GM18907 (cell line): ENCODE measurements around the gene HNRNPL.
"Not testable (repeated sequence)": the region's sequence is repeated elsewhere in the genome, so short reads cannot be mapped to it uniquely, and the experiment has no call there.

Experiments used
- ATAC-seq: cut with Tn5 transposase; IDR thresholded peaks from one replicate; pipeline ENCODE4 v1.9.1; 2021; ENCODE audit warnings: mild to moderate bottlenecking, moderate library complexity; ENCODE audit not compliant: unreplicated experiment

Gene HNRNPL

GRCh38 chr19:38849860-38850435 lies at the start of gene HNRNPL:
TSS of gene HNRNPL (minus strand) at chr19:38849986. CDS start at chr19:38849966, 20 bp downstream.
- peak; percentile 64 for ATAC-seq

DNA sequence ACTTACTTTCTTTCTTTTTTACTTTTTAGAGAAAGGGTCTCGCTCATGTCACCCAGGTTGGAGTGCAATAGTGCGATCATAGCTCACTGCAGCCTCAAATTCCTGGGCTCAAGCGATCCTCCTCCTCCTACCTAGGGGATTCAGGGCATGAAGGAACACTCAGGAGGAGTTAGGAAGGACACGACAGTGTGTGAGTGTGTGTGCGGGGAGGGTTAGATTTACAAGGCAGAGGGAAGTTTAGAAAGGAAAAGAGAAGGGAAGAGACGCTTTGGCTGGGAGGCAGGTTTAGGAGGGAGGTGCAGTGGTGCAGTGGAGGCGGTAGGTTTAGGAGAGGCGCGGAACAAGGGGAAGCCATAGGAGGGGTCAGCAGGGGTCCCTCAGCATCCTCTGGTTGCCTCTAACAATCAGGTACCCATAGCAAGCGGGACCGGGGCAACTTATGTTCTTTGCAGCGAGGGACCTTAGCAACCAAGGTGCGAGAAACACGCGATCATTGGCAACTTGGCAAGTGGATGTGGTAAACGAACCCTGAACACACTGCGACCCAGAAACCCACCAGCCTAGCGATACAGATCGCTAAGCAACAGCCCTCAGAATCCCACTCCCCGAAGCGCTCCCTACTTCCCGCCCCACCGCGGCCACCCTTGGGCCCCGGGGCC lies 49.1 kb upstream of the HNRNPL start:
- no peak for ATAC-seq

DNA sequence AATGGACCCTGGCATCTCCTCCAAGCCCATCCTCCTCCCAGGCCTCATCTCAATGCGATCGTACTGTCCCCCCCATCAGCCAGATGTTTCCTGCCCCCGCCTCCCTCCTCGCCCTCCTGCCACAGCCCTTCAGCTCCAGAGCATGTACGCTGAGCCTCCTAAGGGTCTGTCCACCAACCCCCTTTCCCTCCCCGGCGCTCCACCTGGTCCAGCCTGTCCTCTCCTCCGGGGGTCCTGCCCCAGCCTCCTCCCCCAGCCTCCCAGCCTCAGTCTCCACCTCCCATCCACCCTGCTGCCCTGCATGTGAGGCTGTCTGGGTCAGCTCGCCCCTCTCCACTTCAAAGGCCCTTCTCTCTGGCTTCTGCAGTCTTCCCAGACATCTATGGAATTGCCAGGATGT lies 45.2 kb upstream of the HNRNPL start:
- ATAC-seq, result no peak

- ATAC-seq, result no peak
Measured at GRCh38 chr19:38893341-38893771, 43.6 kb upstream of the HNRNPL start.

GRCh38 chr19:38892841-38893240 lies 43.1 kb upstream of the HNRNPL start:
- no peak for ATAC-seq

DNA sequence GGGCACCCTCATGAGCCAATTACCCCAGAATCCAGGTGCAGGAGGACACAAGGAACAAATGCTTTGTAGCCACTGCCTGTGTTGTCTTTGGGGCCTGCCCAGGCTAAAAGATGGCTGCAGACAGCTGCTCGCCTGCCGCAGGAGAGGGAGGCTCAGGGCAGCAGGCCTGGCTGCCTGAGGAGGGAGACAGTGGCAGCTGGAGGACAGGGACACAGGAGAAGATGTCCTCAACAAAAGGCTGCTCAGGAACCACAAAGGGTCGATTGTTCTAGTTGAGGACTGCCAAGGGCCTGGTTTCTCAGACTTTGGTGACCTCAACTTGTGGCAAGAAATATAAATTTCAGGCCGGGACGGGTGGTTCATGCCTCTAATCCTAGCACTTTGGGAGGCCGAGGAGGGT lies 42.0 kb upstream of the HNRNPL start:
- no peak for ATAC-seq

GRCh38 chr19:38890686-38891085 lies 40.9 kb upstream of the HNRNPL start:
- no peak for ATAC-seq

GRCh38 chr19:38889803-38890202 lies 40.0 kb upstream of the HNRNPL start:
- ATAC-seq, result no peak

DNA sequence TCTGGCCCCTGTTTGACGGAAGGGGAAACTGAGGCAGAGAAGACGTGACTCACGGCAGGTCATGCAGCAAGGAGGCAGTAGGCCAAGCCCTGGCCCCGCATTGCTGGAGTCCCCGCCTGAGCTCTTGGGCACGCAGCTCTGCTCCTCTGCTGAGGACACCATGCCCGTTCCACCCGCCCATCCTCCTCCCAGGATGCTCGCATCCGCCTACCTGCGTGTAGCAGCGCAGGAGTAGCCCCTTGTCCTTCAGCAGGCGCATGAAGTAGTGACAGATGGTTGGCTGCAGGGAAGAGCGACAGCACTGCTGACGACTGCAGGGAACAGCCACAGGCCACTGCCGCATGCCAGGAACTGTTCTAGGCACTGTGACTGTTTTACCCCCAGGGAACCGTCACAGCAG lies 39.1 kb upstream of the HNRNPL start:
- ATAC-seq, result no peak

DNA sequence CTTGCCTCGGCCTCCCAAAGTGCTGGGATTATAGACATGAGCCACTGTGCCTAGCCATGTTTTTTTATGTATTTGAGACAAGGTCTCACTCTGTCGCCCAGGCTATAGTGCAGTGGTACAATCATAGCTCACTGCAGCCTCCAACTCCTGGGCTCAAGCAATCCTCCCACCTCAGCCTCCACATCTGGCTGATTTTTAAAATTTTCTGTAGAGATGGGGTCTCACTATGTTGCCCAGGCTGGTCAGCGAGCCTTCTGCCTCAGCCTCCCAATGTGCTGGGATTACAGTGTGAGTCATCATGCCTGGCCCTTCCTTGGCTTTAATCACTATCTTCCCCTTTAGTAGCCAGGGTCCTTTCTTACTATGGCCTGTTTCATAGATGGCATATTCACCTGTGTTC lies 34.9 kb upstream of the HNRNPL start:
- ATAC-seq, result not testable (repeated sequence)

DNA sequence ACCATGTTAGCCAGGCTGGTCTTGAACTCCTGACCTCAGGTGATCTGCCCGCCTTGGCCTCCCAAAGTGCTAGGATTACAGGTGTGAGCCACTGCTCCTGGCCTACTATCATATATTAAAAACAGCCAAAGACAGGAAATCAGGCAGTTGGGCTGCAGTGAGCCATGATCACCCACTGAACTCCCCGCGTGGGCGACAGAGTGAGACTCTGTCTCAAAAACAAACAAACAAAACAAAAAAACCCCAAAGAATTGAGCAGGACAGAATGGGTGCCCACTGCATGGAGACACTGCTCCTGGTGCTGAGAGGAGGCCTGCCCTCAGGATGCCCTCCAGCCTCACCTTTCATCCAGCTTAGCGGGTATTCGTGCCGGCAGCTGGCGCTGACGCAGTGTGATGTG lies 33.5 kb upstream of the HNRNPL start:
- no peak for ATAC-seq

GRCh38 chr19:38880882-38881609 lies 31.3 kb upstream of the HNRNPL start:
- no peak for ATAC-seq

DNA sequence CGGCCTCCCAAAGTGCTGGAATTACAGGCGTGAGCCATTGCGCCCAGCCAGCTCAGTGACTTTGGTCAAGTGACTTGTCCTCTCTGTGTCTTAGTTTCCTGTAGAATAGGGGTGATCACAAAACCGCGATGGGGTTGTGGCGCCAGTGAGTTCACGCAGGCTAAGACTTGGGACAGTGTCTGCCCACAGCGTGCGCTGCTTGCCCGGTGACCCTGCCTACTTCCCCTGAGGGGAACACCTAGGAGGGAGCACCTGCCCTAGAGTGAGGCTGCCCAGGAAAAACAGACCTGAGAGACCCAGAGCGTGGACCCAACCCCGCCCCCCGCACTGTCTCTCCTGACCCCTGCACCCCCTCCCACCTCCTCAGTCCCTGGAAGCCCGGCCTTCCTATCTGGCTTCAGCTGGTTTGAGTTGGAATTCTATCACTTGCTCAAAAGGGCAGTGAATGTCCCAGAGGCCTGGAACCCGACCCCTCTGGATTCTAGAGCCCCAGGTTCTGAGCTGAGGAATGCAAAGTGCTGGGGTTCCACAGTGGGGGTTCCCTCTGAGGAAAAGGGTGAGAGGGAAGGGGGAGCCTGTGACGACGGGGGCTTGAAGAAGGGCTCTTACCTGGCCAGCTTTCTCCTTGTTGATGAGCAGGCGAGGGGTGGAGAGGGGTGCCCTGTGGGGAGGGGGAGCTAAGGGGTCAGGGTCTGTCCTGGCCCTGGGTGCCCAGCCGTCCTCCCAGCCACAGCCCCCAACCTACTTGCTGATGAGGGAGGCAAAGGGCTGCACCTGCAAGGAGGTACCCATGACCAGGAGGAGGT lies 30.5 kb upstream of the HNRNPL start:
- no peak for ATAC-seq

- ATAC-seq, result no peak
Measured at GRCh38 chr19:38879400-38879751, 29.6 kb upstream of the HNRNPL start.

DNA sequence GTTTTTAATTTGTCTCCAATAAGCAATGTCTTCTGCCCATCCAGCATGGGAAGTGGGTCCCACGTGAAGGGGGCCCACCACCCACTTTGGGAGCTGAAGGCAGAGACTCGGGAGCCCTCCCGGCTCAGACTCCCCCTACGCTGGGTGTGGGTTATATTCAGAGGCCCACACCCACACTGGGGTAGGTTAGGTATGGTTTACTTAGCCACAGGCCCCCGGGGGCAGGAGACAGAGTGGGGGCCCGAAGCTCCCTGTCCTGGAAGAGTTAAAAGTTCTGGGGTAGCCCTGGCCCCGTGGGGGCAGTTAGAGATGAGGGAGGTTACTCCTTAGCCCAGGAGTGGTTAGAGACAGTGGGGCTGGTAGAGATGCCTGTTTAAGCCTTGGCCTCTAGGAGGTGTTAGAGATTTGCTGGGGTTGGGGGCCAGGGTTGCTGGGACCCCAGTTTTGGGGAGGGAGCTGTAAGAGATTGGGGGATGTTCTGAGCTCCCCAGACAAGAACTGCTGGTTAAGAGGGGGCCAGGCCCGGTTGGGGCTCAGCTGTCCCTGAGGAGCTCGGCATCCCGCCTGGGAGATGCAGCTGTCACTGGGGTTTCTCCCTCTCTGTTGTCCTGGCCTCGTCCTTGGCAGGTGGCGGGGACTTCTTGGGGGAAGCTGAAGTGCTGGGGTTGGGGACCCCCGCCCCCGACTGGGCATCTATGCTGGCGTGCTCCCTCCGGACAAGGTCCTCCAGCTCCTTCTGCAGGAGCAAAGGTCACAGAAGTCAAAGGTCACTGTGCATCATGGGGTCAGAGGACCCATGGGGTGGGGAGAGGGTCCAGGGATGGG lies 29.0 kb upstream of the HNRNPL start:
- no peak for ATAC-seq

DNA sequence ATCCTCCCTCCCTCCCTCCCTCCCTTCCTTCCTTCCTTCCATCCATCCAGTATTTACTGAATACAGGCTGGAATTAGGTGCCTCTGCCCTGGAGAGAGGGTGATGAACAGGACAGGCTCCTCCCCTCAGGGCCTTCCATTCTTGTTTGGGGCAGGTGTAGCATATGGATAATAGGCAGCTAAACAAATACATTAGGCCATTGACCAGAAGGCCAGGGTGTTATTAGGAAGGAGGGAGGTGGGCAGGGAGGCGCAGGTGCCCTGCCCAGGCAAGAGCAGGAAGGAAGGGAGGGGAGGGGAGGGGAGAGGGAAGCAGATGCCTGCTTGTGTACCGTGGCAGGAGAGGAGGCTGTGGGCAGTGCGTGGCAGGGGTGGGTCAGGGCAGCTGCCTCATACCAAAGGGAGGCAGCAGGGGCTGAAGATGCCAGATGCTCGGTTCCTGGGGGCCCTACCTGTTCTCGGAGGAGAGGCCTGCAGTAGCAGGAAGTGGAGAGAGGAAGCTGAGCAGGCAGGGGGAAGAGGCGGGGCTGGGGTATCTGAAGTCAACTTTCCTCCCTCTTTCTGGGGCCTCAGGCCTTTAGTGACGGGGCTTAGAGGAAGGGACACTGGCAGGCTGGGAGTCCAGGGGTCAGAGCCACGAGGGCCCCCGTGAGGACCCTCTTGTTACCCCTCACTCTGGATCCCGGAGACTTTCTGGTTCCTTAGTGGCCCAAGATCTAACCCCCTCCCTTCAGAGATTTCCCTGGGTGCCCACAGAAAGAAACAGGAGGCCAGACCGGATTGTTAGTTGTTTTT lies 28.2 kb upstream of the HNRNPL start, which contains the start of gene RINL:
TSS of gene RINL (minus strand) at position 495 of the 794 bp plus-strand sequence. CDS start 1,533 bp downstream, outside the sequence.
- peak; percentile 58 for ATAC-seq

GRCh38 chr19:38875656-38876395 lies 26.0 kb upstream of the HNRNPL start:
- no peak for ATAC-seq

DNA sequence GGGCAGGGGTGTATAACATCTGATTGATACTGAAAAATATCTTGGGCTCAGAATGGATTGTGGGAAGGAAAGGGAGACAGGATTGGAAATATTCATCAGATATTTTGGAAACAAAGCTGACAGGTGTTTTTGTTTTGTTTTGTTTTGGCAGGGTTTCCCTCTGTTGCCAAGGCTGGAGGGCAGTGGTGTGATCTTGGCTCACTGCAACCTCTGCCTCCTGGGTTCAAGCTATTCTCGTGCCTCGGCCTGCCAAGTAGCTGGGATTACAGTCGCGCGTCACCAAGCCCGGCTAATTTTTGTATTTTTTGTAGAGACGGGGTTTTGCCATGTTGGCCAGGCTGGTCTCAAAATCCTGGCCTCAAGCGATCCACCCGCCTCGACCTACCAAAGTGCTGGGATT lies 23.6 kb upstream of the HNRNPL start:
- not testable (repeated sequence) for ATAC-seq

DNA sequence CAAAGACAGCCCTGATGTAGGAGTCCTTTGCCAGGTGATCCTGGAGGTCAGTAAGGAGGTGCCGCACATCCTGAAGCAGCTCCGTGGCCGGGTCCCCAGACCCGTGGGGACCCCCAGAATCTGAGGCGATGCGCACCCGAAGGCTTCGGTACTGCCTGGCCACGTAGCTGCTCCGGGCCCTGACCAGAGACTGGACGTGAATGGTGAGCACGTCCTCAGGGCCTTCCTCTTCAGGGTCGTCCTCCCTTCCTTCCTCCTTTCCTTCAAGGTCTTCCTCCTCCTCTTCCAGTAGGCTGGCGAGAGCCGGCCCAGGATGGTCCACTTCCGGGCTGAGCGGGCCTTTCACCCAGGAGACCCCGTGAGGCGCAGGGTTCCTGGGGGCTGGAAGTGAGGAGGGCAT lies 20.8 kb upstream of the HNRNPL start:
- no peak for ATAC-seq
